Thyroid gland (tissue), 4 donors: ENCODE measurements around the gene ACP6.

Experiments used
- CTCF ChIP-seq, 6 experiments: fragments of 200-600 bp in 3 of 6; fragments of 450-650 bp in 3 of 6; sonication (generic) in 3 of 6; IDR thresholded peaks; one replicate each; pipeline ENCODE4 v1.5.1; 2016 to 2019; ENCODE audit warnings: antibody characterized with exemption in 6 of 6, mild to moderate bottlenecking in 2 of 6, inconsistent platforms in 1 of 6, moderate library complexity in 1 of 6
- POLR2A ChIP-seq, 2 donors: fragments of 450-650 bp; IDR thresholded peaks; one replicate each; pipeline ENCODE4 v1.6.1; 2017; ENCODE audit warnings: antibody characterized with exemption in 2 of 2, mild to moderate bottlenecking in 2 of 2, moderate library complexity in 1 of 2

GRCh38 chr1:147717051-147717705 lies 46.9 kb upstream of the ACP6 start:
- TF ChIP-seq CTCF (IDR thresholded peaks at IDR 0.05) (no peak), POLR2A (IDR thresholded peaks at IDR 0.05) (no peak)
